ENCODE data around the gene NME8.
"Not testable (repeated sequence)": the region's sequence is repeated elsewhere in the genome, so short reads cannot be mapped to it uniquely, and the experiment has no call there.

Gene NME8, protein sequence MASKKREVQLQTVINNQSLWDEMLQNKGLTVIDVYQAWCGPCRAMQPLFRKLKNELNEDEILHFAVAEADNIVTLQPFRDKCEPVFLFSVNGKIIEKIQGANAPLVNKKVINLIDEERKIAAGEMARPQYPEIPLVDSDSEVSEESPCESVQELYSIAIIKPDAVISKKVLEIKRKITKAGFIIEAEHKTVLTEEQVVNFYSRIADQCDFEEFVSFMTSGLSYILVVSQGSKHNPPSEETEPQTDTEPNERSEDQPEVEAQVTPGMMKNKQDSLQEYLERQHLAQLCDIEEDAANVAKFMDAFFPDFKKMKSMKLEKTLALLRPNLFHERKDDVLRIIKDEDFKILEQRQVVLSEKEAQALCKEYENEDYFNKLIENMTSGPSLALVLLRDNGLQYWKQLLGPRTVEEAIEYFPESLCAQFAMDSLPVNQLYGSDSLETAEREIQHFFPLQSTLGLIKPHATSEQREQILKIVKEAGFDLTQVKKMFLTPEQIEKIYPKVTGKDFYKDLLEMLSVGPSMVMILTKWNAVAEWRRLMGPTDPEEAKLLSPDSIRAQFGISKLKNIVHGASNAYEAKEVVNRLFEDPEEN

DNA sequence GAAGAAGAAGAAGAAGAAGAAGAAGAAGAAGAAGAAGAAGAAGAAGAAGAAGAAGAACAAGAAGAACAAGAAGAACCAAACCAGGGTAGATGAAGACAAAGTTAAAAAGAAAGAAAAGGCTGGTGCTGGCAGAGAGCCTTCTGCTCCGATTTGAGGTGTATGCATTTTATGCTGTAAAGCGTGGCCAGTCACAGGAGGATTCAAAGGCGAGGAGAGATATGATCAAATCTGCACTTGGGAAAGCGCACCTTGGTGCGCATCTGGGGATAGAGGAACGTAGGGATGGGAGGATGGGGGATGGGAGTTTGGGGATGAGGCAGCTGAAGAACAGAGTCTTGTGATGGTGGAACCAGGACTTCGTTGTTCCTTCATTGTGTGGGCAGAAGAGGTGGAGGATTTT, at the start of gene NME8:
NME8 (plus strand) TSS at position 301 of the 400 bp plus-strand sequence. CDS start 1,670 bp downstream, outside the sequence.
- DNase-seq (ENCODE audit: low spot score) = no peak

DNA sequence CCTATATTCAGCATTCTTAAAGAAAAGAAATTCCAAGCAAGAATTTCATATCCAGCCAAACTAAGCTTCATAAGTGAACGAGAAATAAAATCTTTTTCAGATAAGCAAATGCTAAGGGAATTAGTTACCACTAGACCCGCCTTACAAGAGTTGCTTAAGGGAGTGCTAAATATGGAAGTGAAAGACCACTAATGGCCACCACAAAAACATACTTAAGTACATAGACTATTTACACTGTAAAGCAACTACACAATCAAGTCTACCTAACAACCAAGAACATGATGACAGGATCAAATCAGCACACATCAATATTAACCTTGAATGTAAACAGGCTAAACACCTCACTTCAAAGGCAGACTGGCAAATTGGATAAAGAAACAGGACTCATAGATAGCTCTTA, 42.2 kb upstream of the NME8 start:
- no peak for DNase-seq (ENCODE audit: low spot score)

DNA sequence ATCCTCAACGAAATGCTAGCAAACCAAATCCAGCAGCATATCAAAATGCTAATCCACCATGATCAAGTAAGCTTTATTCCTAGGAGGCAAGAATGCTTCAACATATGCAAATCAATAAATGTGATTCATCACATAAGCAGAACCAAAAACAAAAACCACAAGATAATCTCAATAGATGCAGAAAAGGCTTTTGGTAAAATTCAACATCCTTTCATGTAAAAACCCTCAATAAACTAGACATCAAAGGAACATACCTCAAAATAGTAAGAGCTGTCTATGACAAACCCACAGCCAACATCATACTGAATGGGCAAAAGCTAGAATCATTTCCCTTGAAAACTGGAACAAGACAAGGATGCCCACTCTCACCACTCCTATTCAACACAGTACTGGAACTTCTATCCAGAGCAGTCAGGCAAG, 36.2 kb upstream of the NME8 start:
- DNase-seq (ENCODE audit: low spot score) = not testable (repeated sequence)

DNA sequence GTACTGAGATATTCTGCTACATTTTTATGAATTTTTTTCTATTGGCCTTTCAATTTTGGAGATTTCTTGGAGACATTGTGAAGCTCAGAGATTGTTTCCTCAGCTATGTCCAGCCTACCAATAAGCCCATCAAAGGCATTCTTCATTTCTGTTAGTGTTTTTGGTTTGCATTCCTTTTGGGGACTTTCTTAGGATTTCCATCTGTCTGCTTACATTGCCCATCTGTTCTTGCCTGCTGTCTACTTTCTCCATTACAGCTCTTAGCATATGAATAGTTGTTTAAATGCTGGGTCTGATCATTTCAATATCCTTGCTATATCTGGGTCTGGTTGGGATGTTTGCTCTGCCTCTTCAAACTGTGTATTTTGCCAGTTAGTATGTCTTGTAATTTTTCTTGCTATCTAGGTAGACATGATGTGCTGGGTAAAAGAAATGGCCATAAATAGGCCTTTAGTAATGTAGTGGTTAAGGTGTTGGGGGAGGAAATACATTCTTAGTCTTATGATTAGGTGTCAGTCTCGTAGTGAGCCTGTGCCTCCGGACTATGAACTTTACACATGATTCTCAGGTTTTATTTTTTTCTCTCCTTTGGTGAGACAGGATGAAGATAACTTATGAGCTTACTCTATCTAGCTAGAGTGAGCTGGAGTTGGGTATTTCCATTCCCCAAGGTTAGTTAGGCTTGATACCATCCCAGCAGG, 32.6 kb upstream of the NME8 start:
- DNase-seq (ENCODE audit: low spot score) = no peak

DNA sequence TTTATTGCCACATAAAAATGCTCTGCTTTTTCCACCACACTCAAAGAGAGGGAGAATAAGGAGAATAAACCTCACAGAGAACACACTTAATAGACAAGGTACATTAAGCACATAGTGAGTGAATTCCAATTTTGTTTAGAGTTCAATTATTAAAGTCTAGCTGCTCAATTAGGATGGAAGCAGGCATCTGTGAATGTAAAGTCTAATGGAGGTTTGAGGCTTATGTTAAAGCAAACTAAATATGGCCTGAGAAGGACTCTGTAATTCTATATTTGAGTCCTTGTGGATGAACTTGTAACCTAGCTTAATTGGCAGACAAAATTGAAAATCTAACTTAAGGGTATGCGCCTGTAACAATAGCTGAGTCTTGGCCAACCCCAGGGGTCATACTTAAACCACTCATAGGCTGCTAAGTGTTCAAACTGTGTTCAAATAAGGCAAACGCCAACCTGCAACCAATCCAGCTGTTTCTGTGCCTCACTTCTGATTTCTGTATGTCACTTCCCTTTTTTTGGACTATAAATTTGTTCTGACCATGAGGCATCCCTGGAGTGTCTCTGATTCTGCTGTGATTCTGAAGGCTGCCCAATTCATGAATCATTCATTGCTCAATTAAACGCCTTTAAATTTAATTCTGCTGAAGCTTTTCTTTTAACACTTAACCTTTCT, 31.3 kb upstream of the NME8 start:
- DNase-seq (ENCODE audit: low spot score) = no peak

DNA sequence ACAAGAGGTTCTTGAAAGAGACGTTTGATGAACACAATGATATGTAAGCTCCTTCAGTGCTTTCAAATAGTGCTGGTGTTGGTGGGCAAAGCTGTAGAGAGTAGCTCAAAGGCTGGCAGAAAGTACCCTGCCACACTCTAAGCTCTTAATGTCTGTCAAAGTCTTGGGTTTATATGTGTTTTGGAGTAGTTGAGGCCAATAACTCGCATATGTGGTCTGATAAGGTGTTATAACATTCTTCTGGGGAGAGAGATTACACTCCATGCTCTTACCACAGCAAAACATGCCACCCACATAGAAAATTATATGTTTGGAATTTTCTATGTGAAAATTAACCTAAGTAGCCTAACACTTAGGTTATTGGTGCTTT, 30.8 kb upstream of the NME8 start:
- no peak for DNase-seq (ENCODE audit: low spot score)

DNA sequence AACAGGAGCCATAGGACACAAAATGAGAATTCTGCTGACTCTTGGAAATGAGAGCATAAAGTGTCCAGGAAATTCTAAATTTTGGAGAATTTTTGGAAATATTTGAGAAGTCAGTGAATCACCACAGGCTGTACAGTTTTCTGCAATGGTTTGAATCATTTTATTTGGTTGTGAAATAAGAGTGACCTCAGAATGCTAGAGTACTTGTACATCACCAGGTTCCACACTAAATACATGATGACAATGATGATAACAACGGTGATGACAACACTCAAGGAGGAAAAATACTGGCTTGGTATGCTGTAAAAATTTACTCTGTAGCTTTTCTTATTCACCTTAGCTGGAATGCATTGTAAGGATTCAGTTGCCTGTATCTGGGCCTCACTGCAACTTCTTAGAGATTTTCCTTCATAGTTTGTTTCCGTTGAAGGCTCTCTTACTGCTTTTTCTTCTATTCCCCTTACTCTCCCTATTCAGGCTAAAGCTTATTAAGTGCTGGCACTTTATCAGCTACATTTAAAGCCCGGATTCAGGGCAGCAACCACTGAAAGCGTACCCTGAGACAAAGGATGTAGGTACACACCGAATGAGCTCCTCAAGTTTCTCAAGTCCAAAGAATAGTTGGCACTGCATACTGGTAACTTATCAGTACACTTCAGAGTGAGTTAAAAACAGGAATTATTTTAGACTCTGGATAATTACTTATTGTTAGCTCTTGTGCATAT, 30.2 kb upstream of the NME8 start:
- DNase-seq (ENCODE audit: low spot score) = no peak

DNA sequence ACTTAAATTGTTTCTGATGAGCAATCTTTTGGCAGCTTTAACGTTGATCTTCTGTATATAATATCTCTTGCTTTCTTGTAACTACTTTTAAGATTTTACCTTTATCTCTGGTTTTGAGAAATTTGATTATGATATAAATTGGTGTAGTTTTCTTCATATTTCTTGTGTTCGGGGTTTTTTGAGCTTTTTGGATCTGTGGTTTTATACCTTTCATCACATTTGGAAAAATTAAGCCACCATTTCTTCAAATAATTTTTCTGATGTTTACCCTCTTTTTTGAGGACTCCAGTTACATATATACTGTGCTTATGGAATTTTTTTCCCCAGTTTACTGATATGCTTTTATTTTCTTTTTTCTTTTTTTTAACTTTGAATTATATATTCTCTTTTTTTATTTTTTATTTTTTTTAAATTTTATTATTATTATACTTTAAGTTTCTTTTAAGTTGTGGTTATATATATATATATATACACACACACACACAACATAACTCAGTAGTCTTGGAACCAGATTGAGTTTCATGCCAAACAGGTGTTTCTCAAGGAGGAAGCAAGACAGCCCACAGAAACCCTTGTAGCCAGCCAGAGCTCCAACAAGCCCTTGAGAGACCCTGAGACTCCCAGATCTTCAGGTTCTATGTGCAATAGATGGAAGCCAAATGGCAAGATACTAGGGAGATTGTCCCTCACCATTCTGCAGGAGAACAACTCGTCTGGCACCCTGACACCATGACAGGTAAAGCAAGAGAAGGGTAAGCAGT, 27.5 kb upstream of the NME8 start:
- DNase-seq (ENCODE audit: low spot score) = no peak

DNA sequence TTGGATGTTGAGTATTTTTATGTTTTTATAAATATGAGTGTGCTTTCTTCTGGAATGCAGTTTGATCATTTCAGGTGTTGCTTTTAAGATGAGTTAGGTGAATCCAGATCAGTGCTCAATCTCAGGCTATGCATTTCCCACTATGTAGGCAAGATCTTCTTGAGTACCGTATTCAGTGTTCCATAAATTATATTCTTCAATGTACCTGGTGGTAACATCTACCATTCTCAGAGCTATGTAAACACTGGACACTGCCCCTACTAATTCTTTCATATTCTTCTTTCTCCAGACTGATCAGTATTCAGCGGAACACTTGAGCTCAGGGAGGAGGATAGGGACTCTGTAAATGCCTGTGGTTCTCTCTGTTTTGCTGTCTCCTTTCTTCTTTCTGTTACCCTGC, 25.5 kb upstream of the NME8 start:
- DNase-seq (ENCODE audit: low spot score) = no peak

DNA sequence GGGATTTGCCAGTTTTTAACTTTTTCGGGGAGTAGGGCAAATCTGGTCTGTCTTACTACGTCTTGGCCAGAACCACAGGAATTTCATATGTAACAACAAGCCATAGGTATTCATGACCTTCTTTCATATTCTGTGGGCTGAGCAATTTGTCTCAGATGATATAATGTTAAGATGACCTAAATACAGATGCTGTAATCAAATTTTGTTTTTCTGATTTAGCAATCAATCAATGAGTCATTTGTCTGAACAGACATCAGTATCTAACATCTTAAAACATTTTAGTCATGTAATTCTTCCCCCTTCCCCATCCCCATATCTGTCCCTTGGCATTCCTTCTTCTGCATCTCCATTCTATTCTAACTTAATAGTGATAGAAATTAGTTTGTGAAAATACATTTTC, 24.8 kb upstream of the NME8 start:
- no peak for DNase-seq (ENCODE audit: low spot score)

DNA sequence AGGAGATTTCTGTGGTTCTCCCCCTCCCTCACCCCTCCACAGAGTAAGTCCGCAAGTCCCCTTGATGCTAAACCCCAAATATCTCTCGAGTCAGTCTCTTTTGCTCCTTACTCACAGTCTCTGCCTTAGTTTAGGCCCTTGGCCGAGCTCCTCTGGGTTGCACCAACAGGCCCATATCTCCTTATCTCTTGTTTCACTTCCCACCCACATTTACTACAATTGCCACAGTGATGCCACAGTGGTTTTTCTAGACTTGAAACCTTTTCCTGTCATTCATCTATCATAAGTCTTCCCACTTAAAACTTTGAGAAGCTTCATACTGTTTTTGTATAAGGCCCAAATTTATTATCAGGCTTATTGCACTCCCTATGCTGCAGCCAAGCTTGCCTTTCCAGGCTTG, 23.4 kb upstream of the NME8 start:
- DNase-seq (ENCODE audit: low spot score) = no peak

DNA sequence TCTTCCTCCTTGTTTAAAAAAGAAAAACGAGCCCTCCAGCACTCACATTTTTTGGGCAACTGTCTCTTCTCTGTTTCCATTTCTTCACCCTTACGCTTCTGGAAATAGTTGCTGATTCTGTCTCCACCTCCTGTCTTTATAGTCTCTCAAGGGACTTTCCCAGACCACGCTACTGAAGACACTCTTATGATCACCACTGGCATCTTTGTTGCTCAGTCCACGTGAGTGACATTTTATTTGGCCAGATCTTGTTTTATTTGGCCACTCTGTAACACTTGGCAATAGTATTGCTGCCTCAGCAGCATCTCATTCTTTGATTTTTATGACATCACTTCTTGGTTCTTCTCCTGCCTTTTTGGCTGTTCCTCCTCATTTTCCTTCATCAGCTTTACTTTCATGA, 21.6 kb upstream of the NME8 start:
- DNase-seq (ENCODE audit: low spot score) = no peak

DNA sequence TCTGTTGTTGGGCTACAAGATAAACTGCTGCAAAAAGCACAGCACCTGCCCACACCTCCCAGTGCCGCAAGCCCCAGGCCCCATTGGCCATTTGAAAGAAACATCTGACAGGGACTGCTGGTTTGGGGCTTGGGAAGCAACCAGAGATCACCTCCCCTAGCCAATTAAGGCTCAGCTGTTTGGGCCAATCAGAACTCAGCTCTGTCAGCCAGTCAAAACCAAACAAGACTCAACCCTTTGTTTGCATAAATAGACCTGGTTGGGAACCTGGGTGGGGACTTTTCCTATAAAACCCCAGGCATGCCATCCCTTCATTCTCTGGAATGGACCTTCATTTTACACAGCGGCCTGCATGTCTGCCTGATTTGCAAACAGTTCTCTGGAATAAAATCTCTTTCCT, 17.2 kb upstream of the NME8 start:
- DNase-seq (ENCODE audit: low spot score) = no peak

DNA sequence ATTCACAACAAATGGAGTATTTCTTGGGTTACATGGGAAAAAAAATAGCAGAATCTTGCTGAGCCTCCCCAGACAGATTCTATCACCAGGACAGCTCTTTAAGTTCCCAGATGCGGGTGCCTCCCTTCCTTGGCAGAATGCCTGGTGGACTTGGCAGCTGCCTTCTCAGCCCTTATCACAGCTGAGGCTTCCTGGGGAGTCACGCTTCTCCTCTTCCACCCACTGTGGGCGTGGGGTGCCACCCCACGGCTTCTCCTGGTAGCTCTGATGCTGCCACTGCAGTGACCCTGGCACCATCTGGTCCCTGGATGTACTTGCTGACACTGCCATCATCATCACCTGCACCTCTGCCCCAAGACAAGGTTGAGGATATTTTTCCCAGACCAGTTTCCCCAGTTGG, 16.2 kb upstream of the NME8 start:
- DNase-seq (ENCODE audit: low spot score) = no peak

DNA sequence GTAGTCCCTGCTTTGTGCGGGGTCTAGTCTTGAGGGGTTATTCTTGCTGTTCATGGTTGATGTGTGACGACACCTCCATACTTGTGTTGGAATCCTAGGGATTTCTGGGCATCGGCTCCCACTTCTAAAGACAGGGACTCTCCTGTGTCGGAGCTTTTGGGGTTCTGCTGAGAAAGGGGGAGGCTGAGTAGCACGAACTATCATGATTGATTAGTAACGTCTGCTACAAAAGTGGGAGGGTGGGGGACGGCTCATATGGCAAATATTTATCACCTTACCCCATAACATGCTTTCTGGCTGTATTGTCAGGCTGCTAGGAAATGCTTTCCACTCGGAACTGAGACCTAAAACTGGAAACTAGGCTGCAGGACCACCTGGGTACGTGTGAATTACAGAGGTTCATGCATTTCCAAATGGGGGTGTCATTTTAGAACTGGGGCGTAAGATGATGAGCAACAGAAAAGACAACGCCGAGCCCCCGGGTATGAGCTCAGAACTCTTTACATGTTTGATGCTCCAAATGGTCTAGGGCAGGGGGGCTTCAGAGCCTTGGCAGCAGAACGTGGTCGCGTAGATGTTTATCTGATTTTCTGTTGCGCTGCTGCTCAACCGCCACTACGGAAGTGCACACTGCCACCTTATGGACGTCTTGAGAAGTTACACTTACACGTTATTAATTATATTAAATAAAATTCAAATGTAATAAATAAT, 15.1 kb upstream of the NME8 start:
- DNase-seq (ENCODE audit: low spot score) = no peak

DNA sequence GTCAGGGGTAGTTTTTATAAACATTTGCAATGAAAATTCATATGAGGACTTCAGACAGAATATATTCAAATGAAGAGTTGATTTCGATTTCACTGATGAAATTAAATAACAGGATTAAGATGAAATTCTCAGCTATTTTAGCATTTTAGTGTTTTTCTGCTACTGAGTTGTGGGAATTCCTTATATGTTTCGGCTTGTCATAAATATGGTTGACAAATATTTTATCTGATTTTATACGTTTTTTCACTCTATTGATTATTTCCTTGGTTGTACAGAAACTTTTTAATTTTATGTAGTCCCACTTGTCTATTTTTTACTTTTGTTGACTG, 14.6 kb upstream of the NME8 start:
- no peak for DNase-seq (ENCODE audit: low spot score)

DNA sequence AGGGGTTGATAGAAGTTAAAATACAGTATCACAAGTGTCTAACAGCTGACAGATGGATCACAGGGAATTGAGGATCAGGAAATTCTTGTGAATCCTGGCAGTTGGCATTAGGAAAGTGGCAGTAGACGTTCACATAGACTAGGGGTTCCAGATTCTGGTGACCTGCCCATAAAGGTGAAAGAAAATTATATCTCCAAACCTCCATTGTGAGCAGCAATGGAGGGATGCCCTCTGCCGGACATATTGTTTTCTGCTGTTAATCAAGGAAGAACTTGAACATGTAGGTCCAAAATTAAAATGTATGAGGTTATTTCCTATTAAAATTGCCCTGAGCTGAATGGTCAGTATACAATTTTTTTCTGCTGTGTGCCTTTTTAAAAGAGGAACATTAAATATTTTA, 5.1 kb downstream of the NME8 start:
- DNase-seq (ENCODE audit: low spot score) = no peak

DNA sequence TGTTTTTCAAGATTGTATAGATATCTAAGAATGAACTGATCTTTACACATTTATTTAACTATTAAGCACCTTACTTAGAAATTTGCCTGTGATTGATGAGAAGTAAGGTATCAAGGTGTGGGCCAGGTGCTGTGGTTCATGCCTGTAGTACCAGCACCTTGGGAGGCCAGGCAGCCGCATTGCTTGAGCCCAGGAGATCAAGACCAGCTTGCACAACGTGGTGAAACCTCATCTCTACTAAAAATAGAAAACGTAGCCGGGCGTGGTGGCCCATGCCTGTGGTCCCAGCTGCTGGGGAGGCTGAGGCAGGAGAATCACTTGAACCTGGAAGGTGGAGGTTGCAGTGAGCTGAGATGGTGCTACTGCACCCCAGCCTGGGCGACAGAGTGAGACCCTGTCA, 33.7 kb downstream of the NME8 start:
- no peak for DNase-seq (ENCODE audit: low spot score)

DNA sequence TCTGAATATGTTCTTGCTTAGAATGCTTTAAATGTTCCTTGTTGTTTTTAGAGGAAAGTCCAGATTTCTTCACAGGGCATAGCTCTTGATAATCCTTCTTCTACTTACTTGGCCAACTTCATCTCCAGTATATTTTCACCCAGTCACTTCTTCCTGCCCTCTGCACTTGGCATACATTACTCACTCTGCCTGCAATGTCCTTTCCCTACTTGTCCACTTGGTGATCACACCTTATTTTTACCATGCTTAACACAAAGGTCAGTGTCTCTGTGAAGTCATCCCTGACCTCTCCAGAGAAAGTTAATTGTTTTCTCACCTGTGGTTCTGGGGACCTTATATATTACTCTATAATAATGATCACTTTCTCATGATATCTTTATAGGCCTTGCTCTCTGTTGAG, 45.0 kb downstream of the NME8 start:
- no peak for DNase-seq (ENCODE audit: low spot score)

DNA sequence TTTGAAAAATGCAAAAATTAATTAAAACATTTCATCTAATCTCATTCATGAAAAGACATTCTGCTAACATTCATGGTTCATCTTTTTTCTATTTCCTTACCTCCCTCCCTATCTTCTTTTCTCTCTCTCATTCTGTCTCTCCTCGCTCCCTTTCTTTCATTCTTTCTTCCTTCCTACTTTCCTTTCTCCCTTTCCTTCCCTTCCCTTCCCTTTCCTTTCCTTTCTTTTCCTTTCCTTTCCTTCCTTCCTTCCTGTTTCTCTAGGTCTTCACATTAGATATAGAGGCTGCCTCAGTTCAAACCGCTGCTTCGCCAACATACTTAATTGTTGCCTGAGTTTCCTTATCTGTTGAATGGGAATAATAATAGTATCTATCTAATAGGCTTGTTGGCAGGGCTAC, 46.3 kb downstream of the NME8 start:
- DNase-seq (ENCODE audit: low spot score) = no peak

DNA sequence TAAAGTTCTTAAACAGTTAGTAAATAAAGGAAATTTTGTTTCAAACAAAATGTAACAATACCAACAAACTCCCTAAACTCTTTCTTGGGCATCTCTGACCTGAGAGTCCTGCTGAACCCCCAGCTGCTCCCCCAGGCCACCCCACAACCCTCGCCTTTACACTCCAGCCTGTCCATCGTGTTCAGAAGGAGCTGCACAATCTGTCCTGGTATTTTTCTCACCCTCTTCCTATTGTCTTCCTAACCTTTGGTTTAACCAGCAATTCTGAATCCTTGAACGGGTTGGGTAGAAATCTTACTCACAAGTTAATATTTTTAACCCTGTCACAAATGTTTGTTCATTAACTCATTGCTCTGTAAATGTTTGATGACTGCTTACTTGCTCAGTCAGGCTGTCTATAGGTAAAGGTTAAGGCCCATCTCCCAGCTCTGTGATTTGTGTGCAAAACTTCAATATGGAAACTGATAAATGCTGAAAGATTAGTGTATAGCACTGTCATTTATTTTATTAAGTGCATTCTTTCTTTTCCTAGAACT, 51.4 kb downstream of the NME8 start:
- DNase-seq (ENCODE audit: low spot score) = no peak
